GM23338 (cell line): ENCODE results near the gene P3R3URF.

Experiments
- EZH2phosphoT487 ChIP-seq: fragments of 200-600 bp; sonication (generic); IDR thresholded peaks from one replicate; pipeline ENCODE4 v1.8.1; 2018; ENCODE audit warnings: antibody characterized with exemption; ENCODE audit not compliant: unreplicated experiment
- NANOG ChIP-seq: IDR thresholded peaks from 2 replicates; pipeline ENCODE4 v1.6.1; 2016; ENCODE audit warnings: antibody characterized with exemption, borderline replicate concordance
- POLR2AphosphoS5 ChIP-seq: IDR thresholded peaks from 2 replicates; pipeline ENCODE4 v1.6.1; 2016; ENCODE audit warnings: antibody characterized with exemption, low read depth
- TF ChIP-seq, protein P1 (sequence below), 2 experiments: fragments of 200-600 bp in 1 of 2; sonication (generic) in 1 of 2; conservative IDR thresholded peaks; 2 replicates each; pipeline versions ENCODE4 v1.5.1 to v1.6.1; 2016 to 2017; ENCODE audit warnings: antibody characterized with exemption in 2 of 2, low read depth in 2 of 2, mild to moderate bottlenecking in 2 of 2, moderate library complexity in 1 of 2

DNA sequence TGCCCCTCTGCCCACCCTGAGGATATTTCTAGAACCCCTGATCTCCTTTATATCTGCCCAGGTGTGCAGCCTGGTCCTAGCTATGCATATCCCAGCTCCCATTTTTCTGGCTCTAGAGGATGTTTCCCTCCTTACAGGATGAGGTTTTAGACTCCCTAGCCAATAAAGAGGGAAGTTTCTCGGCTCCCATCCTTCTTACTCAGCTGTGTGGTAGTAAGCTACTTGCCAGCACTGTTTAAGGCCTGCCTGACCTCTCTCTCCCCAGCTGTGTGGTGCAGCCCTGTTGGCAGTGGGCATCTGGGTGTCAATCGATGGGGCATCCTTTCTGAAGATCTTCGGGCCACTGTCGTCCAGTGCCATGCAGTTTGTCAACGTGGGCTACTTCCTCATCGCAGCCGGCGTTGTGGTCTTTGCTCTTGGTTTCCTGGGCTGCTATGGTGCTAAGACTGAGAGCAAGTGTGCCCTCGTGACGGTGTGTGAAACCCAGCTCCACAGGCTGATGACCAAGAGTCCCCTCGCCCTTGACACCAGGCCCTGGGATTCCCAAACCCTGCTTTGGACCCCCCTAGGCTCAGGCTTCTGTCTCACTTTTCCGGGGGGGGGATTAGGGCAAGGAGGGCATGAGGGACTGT, 7.8 kb upstream of the P3R3URF start:
- no peak for TF ChIP-seq EZH2phosphoT487
- TF ChIP-seq, protein P1, sequence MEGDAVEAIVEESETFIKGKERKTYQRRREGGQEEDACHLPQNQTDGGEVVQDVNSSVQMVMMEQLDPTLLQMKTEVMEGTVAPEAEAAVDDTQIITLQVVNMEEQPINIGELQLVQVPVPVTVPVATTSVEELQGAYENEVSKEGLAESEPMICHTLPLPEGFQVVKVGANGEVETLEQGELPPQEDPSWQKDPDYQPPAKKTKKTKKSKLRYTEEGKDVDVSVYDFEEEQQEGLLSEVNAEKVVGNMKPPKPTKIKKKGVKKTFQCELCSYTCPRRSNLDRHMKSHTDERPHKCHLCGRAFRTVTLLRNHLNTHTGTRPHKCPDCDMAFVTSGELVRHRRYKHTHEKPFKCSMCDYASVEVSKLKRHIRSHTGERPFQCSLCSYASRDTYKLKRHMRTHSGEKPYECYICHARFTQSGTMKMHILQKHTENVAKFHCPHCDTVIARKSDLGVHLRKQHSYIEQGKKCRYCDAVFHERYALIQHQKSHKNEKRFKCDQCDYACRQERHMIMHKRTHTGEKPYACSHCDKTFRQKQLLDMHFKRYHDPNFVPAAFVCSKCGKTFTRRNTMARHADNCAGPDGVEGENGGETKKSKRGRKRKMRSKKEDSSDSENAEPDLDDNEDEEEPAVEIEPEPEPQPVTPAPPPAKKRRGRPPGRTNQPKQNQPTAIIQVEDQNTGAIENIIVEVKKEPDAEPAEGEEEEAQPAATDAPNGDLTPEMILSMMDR (conservative IDR thresholded peaks at IDR 0.05; ENCODE audit: low read depth in 2 of 2): no peak
- no peak for TF ChIP-seq POLR2AphosphoS5
- no peak for TF ChIP-seq NANOG
